Parathyroid adenoma (tissue), 2 donors: ENCODE data around the gene M1AP.
A peak's percentile ranks its signal among the peaks of the same experiment; 100 is the strongest.

Experiments used
- H2AFZ ChIP-seq: fragments of 300-600 bp; sonication (generic); one replicate; pipeline ENCODE4 v1.7.0; 2017; ENCODE audit warnings: antibody characterized with exemption, mild to moderate bottlenecking
- H3K27ac ChIP-seq: fragments of 300-600 bp; sonication (generic); one replicate; pipeline ENCODE4 v1.7.0; 2017
- H3K27me3 ChIP-seq: fragments of 300-600 bp; sonication (generic); one replicate; pipeline ENCODE4 v1.7.0; 2017; ENCODE audit warnings: low read length; ENCODE audit not compliant: control insufficient read depth, insufficient read depth
- H3K36me3 ChIP-seq: fragments of 300-600 bp; sonication (generic); one replicate; pipeline ENCODE4 v1.7.0; 2017; ENCODE audit warnings: low read length; ENCODE audit not compliant: control insufficient read depth, insufficient read depth
- H3K4me1 ChIP-seq: fragments of 300-600 bp; sonication (generic); one replicate; pipeline ENCODE4 v1.7.0; 2017; ENCODE audit warnings: control low read depth
- H3K4me2 ChIP-seq: fragments of 300-600 bp; sonication (generic); one replicate; pipeline ENCODE4 v1.7.0; 2017; ENCODE audit warnings: low read length
- H3K4me3 ChIP-seq: fragments of 300-600 bp; sonication (generic); one replicate; pipeline ENCODE4 v1.7.0; 2017; ENCODE audit warnings: low read depth, low read length
- H3K79me2 ChIP-seq: fragments of 300-600 bp; sonication (generic); one replicate; pipeline ENCODE4 v1.7.0; 2017; ENCODE audit warnings: control low read depth
- H3K9ac ChIP-seq: fragments of 300-600 bp; sonication (generic); one replicate; pipeline ENCODE4 v1.7.0; 2017; ENCODE audit warnings: mild to moderate bottlenecking
- H3K9me3 ChIP-seq: fragments of 300-600 bp; sonication (generic); one replicate; pipeline ENCODE4 v1.7.0; 2017; ENCODE audit warnings: low read length; ENCODE audit not compliant: control insufficient read depth
- CTCF ChIP-seq: fragments of 300-600 bp; sonication (generic); IDR thresholded peaks from one replicate; pipeline ENCODE4 v1.7.0; 2017; ENCODE audit warnings: antibody characterized with exemption, mild to moderate bottlenecking
- donor health status: primary hyperparathyroidism.

M1AP gene

GRCh38 chr2:74530239-74531187, 117.6 kb downstream of the M1AP start:
- Histone ChIP-seq H2AFZ (peak overlapping the region; percentile 95), H3K4me3 (peak overlapping the region; percentile 83), H3K27ac (peak overlapping the region; percentile 82), H3K9ac (no peak overlapping the region), H3K9me3 (no peaks in the 10 kb centered on the region), H3K4me1 (peaks cover 5% of the 10 kb centered on the region), H3K4me2 (peak overlapping the region; percentile 85), H3K36me3 (no peaks in the 10 kb centered on the region), H3K27me3 (no peaks in the 10 kb centered on the region), H3K79me2 (peaks cover 7% of the 10 kb centered on the region)
- TF ChIP-seq CTCF: no peak

GRCh38 chr2:74529357-74530238, 118.5 kb downstream of the M1AP start, which contains the start of the genes AUP1 and HTRA2:
AUP1 (minus strand) TSS chr2:74529706; CDS start chr2:74529629, 77 bp downstream.
HTRA2 (plus strand) TSS chr2:74529933; CDS start chr2:74530007, 74 bp downstream.
- H3K9ac ChIP-seq: peak within 1 kb of the TSS; percentile 78
- no peaks in the 10 kb centered on the region for H3K9me3 ChIP-seq
- H3K4me1 ChIP-seq: peaks cover 5% of the 10 kb centered on the region
- H3K4me3 ChIP-seq: peak within 1 kb of the TSS; percentile 83
- peak within 1 kb of the TSS; percentile 97 for H2AFZ ChIP-seq
- peaks cover 7% of the 10 kb centered on the region for H3K79me2 ChIP-seq
- H3K27me3 ChIP-seq: no peaks in the 10 kb centered on the region
- no peak for TF ChIP-seq CTCF
- peak within 1 kb of the TSS; percentile 82 for H3K27ac ChIP-seq
- H3K36me3 ChIP-seq: no peaks in the 10 kb centered on the region
- H3K4me2 ChIP-seq: peak within 1 kb of the TSS; percentile 100

GRCh38 chr2:74528600-74529356, 119.4 kb downstream of the M1AP start:
- H3K4me2 ChIP-seq: peak overlapping the region; percentile 100

More at GRCh38 chr2:74528600-74529356, 119.4 kb downstream of the M1AP start:
- H3K4me3 ChIP-seq: peak overlapping the region; percentile 83
- H3K27me3 ChIP-seq: no peaks in the 10 kb centered on the region
- peak overlapping the region; percentile 78 for H3K9ac ChIP-seq
- peaks cover 5% of the 10 kb centered on the region for H3K4me1 ChIP-seq
- no peaks in the 10 kb centered on the region for H3K9me3 ChIP-seq
- peaks cover 7% of the 10 kb centered on the region for H3K79me2 ChIP-seq
- H3K36me3 ChIP-seq: no peaks in the 10 kb centered on the region
- H2AFZ ChIP-seq: peak overlapping the region; percentile 97
- no peak for TF ChIP-seq CTCF
- peak overlapping the region; percentile 82 for H3K27ac ChIP-seq
